Stimulated activated naive CD4-positive, alpha-beta T cell treated with Interleukin-2 at 50 U/mL for 16 hours (primary cell): ENCODE data around the gene SCN2B.

Source experiments
- DNase-seq: peaks from one replicate; lab custom pipeline; 2025; lab: John Stamatoyannopoulos, UW

SCN2B gene, protein sequence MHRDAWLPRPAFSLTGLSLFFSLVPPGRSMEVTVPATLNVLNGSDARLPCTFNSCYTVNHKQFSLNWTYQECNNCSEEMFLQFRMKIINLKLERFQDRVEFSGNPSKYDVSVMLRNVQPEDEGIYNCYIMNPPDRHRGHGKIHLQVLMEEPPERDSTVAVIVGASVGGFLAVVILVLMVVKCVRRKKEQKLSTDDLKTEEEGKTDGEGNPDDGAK

DNA sequence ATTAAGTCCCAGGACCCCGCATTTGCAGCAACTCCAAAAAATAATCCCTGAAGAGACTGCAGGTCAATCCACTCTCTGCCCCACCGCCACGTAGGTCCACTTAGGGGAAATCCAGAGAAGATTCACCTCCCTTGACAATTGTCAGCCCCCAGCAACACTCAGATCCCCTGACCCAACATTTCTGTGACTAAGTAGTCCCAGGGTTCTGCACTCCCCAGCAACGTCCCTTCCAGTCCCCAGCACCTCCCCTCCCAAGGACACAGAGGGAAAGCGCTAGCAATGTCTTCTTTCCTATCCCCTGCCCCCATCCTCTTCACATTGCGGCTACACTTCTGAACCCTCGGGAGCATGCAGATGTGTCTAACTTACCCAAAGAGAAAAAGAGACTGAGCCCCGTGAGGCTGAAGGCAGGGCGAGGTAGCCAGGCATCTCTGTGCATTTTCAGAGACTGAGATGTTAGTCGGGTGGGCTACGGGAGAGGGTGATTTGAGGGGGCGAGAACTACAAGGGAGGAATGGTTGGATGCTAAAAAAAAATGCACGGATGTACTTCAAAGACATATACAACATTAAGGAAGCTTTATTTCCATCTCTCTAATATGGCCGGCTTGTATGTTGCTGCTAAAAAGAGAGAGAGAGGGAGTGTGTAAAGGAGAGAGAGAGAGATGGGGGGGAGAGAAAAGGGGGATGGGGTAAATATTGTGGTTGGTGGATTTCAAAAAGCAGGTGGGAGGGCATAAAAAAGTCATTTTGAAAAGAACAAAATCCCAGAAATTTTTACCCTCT is at the start of gene SCN2B:
TSS of gene SCN2B (minus strand) at position 647 of the 785 bp plus-strand sequence. CDS start at position 439, 208 bp downstream.
- DNase-seq: no peak

DNA sequence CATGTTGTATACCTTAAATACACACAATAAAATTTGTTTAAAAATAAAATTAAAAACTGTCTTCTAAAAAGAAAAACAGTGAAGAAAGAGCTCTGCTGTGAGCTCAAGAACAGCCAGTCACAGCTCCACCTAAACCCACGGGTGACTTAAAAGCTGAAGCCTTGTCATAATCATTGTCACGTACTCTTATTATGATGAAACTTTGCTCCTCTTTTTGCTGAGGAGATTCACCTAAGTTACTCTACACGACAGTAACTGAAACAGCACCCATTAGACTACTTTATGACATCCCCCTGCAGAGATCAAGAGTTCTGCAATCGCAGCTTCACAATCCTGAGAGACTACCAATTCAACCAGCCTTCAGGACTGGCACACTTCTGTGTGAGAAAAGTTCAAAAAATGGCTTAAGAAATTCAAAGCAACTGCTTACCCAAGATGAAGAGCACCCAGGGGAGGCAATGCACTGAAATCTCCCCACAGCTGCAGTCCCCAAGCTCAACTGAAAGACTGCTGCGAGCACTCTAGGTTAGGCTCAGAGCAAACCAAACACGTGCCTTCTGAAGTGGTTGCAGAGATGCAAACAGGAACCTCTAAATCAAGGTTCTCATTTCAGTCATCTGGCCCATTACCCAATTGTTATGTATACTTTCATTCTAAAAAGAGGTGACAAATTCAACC is 48.2 kb upstream of the SCN2B start, which contains the start of gene JAML:
TSS of gene JAML (minus strand) at position 501 of the 678 bp plus-strand sequence. CDS start 10,145 bp downstream, outside the sequence.
- peak; percentile 52 for DNase-seq

DNA sequence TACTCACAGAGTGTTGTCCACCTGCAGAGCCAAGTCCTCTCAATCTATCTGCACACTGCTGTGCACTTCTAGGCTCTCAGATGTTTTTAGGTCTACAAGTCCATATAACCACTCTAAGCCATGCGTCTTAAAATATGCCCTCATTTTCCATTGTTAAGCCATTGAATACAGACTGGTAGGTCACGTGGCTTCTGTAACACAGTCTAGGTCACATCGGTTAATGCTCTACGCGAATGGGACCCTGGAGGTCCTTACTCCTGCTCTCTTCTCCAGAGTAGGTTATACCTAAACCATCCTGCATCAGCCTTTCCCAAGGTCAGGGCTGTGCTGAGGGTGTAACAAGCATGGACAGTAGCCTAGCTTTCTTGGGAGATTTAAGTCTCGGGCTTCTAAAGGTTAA is 47.6 kb upstream of the SCN2B start:
- no peak for DNase-seq

DNA sequence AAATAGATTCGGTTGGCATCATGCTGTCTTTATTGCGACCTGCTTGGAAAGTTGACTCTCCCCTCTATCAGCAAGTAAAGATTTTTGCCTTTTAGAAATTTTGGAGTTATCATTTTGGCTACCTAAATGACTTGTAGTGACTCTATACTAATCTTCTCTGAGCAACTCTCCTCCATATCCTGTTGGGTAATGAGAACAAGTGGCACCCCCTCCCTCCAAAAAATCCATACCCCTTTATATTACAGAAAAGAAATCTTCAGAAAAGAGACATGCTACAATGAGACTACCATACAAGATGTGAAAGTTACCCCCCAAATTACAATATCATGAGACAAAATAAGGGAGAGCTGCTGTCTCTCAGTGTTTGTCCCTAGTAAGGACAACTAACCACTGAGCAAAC is 47.1 kb upstream of the SCN2B start:
- peak; percentile 13 for DNase-seq

DNA sequence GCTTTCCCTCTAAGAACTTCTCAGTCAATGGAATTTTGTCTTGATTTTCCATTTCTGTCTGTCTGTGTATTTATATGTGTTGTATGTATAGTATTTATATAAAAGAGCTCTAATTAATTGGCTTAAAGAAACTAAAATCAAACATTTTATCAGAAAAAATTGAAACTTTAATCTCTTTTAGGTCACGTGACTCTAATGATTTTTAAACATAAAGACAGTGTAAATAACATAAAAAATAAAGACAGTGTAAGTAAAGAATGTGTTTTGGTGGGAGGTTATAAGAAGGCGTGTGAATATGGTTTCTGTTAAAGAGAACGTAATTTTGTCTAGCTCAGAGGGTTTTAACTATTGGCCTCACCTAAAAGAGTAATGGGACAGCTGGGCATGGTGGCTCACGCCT is 46.0 kb upstream of the SCN2B start:
- no peak for DNase-seq

DNA sequence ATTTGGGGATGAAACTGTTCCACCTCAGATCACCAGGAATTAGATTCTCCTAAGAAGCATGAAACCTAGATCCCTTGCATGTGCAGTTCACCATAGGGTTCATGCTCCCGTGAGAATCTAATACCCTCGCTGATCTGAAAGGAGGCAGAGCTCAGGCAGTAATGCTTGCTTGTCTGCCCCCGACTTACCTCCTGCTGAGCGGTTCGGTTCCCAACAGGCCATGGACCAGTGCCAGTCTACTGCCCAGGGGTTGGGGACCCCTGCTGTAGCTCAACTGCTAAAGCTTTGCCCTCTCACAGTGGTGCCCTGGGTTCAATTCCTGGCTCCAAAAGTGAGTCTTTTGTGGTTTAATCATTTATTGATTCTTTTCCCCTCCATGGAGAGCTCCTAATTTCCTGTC is 45.0 kb upstream of the SCN2B start:
- no peak for DNase-seq

DNA sequence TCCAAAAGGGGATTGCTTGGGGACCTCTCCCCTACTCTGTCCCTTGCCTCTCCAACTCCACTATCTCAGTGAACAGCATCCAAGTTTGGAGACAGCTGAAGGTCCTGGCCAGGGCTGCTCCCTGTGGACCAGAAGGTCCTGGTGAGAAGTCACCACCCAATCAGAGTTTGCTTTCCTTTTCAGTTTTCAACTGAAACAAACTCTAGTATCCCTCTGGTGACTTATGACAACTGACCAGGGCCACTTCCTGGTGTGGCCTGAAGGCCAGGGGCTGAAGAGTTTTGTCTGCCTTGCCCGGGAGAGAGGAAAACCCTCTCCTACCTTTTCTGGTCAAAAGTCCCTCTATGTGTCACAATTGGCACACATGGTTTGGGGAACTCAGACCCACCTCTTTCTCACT is 43.3 kb upstream of the SCN2B start:
- no peak for DNase-seq

DNA sequence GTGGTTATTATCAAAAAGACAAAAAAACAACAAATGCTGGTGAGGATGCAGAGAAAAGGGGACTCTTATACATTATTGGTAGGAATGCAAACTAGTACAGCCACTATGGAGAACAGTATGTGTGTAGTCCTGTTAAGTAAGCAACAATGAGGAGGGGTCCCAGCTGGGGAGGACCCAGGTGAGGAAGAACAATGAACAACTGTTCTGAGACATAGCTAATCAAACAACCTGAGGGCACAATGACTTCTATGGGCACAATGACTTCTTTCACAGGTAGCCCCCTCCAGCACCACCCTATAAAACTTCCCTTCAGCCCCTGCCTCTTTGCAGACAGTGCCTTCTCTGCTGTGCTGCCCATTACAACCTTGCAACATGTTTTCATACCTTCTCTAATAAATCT is 42.8 kb upstream of the SCN2B start:
- DNase-seq: no peak

DNA sequence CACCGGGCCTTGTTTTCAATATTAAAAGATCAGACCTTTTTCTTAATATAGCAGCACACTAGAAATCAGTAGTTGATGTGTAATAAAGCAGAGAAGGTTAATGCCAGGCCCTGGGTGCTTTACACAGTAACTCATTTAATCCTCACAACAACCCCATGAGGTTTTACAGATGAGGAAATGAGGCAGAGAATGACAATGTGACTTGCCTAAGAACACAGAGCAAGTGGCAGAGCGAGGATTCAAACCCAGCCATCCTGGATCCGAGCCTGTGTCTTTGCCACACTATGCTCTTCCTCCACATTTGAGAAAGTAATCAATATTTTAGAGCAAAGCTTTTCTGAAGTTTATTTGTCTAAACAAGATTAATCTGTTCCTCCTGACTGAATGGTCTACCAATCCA is 41.1 kb upstream of the SCN2B start:
- peak; percentile 32 for DNase-seq

DNA sequence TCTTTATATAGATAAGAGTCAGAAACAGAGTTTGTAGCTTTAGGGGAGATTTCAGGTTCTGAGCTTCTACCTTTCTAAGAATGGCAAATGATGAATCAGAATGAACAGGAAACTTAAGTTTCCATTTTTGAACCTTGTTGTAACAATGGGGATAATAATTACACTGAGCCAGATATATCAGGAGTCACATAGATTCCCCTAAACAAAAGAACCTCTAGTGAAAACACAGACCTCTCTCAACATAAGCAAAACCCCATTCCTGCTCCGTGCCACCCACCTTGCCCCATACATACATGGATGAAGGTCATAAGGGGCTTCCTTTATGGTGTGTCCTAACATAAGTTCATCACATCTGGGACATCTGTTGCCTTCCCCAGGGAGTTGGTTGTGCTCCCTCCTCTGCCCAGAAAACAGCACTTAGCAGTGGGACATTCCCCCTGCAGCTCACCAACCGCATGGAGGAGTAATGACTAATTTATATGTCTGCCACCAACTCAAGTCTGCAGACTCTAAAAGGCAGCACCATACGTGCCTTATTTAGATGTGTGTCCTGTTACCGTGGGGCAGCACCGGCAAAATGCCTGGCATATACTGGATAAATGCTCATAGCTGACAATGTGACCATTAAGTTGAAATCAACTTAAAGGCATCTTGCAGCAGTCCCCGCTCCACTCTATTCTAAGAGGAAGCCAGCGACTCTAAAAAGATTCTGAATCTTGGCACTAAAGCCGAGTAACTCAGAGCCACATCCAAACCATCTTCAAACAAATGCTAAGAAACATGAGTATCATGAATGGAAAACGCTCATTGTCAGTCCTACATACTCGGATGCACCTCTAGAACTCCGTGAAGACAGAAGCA is 40.4 kb upstream of the SCN2B start:
- DNase-seq: peak; percentile 55

DNA sequence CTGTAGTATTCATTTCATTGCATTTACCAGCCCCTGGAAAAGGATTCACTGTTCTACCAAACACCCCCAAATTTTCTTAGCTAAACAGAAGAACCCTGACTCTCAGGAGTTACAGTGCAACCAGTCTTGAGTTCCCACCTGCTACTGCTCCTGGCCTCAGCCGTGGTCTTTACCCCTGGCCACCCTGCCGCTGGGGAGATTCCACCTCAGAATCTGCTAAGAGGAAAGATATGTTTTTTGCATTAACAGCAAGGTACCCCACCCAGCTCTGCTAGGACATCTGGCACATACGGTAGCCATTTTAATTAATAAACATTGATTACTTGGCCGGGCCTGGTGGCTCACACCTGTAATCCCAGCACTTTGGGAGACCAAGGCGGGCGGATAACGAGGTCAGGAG is 39.3 kb upstream of the SCN2B start:
- no peak for DNase-seq

DNA sequence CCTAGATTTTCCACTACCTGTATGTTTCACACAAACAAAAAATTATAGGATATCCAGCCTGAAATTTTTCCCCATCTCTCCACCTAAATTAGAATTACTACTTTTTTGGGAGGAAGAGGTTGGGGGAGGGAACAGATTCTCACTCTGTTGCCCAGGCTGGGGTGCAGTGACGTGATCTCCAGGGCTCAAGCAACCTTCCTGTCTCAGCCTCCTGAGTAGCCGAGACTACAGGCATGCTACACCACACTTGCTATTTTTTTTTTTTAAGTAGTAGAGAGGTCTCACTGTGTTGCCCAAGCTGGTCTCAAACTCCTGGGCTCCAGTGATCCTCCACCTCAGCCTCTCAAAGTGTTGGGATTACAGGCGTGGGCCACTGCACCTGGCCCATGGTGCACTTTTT is 38.8 kb upstream of the SCN2B start:
- DNase-seq: no peak

DNA sequence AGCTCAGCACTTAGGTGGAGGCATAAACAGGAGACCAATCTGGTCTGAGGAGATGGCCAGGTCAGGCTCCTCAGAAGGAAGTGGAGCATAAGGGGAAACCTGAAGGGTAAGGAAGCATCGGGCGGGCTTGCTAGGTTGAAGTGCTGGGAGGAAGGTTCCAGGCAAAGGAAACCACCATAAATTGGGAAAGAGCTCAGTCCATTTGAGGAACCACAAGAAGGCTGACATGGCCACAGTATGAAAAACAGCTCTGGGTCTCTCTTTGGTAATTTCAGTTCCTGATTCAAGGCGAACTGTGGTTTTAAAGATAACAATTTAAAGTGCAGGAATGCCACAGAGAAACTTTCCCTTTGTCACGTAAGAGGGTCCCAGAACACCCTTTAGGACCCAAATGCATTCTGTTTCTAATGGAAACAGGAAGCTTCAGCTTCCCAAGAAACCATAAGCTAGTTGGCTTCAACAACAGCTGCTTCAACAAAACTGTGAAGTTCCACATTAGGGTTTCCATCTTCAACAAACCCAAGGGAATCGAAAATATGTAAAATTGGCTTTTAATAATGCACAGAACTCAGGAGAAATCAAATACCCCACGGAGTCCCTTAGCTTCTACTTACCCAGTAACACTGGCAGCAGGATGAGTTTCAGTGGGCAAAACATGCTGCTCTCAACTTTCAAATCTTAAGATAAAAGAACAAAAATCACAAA is 37.9 kb upstream of the SCN2B start:
- no peak for DNase-seq

DNA sequence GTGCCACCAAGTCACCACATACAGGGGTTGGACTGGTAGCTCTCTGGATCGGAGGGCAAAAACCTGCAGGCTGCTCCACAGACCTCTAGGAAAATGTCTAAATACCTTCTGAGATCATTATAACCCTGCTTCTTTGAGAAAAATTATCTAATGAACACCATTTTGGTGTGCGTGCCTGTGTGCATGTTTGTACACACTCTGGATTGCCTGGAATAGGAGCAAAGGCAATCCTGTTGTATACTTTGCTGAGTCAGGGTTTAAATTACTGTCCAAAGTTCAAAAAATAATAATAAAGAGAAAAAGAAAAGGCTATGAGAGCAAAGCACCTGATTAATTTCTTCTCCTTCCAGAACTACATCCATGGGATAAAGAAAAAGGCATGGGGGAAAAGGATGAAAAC is 37.3 kb upstream of the SCN2B start:
- no peak for DNase-seq

DNA sequence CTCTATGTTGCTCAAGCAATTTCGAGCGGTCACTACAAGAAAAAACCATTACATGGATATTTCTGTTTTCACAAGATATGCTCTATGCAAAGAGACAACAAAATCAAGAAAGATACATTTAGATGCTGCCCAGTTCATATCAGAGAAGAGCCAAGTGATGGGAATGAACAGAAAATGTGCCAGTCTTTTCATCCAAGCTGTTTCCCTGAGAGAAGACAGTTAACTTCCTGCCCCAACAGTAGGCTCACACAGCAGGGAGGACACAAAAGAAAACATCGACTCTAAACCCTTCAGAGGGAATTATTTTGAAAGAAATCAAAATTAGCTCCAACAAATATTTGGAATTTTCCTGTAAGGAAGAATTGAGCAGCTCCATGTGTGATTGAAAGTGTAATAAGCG is 36.8 kb upstream of the SCN2B start:
- no peak for DNase-seq

DNA sequence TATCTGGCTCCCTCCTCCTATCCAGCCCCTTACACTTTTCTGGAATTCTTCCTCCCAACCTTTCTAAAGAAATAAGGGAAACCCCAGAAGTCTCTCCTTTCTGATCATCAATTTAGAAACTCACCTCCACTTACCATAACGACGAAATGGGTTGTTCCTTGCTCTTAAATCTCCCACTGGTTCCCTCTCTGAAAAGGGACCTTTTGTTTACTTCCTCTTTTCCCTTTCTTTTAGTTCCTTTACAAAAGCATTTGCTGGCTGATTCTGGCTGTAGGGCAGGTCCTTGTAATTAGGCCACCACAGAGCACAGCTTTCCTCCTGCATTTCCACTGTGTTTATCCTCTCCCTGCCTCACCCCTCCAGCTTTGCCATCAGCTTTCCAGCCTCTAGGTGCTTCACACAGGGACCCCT is 36.3 kb upstream of the SCN2B start:
- DNase-seq: no peak

DNA sequence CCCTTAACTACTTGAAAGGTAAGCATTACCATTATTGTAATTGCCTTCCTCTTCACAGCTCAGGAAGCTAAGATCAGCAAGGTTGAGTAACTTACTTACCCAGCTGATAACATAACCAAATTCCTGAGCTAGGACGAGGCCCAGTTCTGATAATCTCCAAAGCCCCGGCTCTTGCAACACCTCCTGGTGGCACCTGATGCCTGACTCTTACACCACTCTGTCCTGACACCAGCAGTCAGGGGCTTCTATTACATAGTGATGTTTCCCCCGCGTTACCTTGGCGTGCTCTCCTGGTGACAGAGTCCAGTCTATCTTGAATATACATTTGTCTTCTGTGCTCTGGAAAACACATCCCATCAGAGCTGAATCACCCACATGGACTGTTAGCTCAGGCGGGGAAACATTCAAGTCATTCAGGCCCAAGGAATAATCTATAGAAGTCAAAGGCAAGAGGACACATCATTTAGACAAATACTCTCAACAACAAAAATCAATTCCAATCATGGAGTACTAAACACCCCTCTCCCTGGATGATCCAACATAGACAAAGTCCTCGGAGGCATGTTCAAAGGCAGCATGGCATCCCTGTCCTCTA is 35.8 kb upstream of the SCN2B start:
- DNase-seq: no peak

DNA sequence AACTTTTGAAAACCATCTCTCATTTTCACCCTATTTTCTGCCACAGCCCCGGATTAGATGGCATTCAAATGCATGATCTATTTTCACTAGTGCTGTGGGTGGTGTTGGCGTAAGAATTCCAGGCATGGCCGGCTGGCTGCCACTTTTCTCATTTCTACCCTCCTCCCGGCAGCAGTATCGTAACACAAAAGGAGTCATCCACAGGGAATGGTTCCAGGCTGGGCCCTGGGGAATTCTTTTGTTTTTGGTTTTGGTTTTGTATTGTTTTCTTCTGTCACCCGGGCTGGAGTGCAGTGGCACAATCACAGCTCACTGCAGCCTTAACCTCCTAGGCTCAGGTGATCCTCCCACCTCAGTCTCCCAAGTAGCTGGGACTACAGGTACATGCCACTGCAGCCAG is 34.6 kb upstream of the SCN2B start:
- DNase-seq: no peak

DNA sequence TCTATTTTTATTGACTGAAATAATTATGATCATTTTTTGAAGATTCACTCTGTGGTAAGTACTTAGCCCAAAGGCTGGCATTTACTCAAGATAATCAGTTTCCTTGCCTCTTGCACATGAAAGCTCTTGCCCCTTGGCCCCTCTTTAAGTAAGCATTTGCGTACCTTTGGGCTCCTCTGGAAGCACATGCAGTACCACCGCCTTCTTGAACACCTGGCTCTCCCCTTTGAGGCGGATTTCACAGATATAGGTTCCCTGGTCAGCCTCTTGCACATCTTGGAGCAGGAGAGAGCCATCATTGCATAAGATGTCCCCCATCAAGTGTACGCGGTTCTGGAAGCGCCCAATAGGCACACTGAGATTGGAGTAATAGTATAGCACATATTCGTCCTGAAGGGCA is 33.9 kb upstream of the SCN2B start:
- DNase-seq: no peak

DNA sequence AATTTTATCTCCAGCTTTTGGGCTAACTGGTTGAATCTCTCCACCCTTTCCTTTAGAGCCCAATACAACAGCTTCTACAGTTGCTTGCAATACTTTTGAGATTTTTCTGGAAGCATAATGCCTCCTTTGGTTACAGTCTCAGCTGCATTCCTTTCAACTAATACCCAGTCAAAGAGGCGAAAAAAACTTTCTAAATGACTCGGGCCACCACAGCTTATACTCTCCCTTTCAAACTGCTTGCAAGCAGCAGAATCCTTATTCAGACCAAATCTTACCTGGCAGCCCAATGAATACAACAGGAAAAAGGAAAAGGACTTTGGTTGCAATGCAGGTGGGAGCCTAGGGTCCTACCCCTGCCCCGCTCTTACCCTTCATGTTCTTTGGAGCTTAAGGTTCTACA is 32.6 kb upstream of the SCN2B start:
- no peak for DNase-seq

DNA sequence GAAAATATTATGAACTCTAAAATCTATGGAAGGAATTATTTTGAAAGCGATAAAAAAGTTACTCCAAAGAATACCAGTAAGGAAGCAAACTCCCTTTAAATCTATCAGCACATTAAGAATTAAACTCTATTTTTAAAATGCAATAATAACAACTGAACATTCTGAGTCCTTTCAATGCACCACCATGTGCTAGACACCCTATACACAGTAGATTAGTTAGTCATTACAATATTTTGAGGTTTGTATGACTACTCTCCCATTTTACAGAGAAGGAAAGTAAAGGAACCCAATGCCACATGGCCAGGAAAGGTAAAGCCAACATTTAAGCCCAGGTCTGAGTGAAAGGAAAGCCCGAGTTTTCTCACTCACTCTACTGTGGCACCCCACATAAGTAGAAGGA is 30.6 kb upstream of the SCN2B start:
- no peak for DNase-seq
